NCI-H2107 treated with DMSO at 0.1 percent for 48 hours (cell line): ENCODE results near the gene FRRS1.
"Not testable (repeated sequence)": the region's sequence is repeated elsewhere in the genome, so short reads cannot be mapped to it uniquely, and the experiment has no call there.

Experiments used
- DNase-seq: peaks from one replicate; lab custom pipeline; 2025; ENCODE audit not compliant: unreplicated experiment; lab: John Stamatoyannopoulos, UW

FRRS1 gene, protein sequence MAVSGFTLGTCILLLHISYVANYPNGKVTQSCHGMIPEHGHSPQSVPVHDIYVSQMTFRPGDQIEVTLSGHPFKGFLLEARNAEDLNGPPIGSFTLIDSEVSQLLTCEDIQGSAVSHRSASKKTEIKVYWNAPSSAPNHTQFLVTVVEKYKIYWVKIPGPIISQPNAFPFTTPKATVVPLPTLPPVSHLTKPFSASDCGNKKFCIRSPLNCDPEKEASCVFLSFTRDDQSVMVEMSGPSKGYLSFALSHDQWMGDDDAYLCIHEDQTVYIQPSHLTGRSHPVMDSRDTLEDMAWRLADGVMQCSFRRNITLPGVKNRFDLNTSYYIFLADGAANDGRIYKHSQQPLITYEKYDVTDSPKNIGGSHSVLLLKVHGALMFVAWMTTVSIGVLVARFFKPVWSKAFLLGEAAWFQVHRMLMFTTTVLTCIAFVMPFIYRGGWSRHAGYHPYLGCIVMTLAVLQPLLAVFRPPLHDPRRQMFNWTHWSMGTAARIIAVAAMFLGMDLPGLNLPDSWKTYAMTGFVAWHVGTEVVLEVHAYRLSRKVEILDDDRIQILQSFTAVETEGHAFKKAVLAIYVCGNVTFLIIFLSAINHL

DNA sequence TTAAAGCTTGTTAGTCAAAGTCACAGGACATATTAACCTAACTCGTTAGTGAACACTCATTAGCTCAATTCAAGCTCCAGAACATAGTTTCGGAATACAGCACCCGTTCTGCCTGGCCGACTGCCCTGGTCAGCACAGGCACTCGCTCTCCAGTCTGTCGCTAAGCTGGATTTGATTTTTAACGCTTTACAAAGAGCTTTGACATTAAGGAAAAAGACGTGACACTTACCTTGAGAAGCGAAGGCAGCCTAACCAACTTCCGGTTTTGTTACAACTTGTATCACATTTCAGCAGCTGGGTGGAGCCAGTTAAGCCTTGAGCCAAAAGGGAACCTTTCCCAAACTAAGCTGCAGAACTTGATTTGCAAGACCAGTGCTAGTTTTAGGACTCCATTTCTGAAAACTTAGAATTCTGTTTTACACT, at the start of gene FRRS1:
FRRS1 (minus strand) TSS at position 258 of the 423 bp plus-strand sequence. CDS start 17,867 bp downstream, outside the sequence.
- DNase-seq: peak; percentile 91

DNA sequence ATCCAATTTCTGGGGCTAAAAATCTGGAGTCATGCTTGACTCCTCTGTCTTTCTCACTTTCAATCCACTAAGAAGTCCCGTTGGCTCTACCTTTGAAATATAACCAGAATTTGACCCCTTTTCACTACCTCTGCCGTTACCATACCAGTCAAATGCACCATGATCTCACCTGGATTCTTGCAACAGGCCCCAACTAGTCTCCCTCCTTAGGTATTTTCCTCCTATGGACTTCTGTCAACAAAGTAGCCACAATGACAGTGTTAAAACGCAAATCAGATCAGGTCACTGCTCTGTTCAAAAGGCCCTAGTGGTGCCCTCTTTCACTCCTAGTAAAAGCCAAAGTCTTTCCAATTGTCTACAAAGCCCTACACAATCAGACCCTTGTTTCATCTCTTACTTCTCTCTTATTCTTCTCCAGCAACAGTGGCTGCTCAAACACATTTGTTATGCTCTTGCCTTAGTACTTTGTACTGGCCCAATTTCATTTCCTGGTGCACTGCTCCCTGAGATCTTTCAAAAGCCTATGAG, 48.0 kb upstream of the FRRS1 start:
- no peak for DNase-seq

DNA sequence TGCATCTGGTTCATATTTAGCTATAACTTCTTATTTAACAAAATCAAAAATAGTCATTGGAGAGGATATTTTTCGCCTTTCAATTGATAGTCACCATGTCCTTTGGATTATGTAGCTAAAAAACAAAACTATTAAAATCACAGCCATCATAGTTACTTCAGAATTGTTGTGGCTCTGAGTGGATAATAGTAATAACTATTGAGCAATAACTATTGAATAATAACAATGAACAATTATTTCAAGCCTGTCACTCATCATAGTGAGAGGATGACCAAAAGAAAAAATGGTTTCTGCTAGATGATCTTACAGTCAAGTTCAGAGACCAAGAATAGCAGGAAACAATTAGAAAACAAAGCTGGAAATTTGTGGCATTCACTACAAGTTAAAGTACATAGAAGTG, 45.3 kb upstream of the FRRS1 start:
- DNase-seq: no peak

DNA sequence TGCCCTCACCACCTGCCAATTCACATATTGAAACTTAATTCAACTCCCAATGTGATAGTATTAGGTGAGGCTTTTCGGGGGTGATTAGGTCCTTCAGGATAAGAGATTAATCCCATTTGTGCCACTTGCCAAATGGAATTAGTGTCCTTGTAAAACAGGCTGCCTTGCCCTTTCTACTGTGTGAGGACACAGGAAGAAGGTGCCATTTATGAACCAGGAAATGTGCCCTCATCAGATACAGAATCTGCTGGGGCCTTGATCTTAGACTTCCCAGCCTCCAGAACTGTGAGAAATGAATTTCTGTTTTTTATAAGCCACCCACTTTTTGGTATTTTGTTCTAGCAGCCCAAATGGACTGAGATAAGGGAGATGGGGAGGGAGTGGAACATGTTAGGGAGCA, 44.6 kb upstream of the FRRS1 start:
- no peak for DNase-seq

DNA sequence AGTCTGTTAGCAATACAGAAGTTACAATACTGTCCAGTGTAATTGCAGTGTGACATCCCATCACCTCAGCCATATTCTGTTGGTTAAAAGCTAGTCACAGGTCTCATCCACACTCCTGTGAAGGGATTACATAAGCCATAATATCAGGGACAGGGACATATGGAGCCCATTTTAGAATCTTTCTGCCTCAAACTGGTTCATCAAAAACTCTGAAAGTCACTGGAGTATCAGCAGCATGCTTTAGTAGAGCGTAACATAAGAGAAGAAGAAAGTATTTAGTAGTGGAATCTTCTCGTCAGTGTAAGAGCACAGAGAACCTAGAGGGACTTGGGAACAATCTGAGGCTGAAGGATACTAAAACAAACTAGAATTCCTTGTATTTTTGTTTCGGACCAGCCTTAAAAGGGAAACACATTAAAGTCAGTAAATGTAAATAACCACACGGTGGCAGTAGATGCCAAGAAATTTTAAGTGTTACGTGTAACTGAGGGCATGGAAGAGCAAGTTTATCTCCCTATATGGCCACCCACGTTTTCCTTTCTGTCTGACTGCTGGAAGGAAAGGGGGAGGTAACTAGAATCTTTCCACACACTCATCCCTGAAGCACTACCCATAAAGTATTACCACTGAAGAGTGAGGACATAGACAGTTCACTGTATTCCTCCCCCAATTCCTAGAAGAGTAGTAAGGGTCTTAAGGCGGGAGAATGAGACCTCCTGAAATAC, 42.1 kb upstream of the FRRS1 start:
- DNase-seq: peak; percentile 84

DNA sequence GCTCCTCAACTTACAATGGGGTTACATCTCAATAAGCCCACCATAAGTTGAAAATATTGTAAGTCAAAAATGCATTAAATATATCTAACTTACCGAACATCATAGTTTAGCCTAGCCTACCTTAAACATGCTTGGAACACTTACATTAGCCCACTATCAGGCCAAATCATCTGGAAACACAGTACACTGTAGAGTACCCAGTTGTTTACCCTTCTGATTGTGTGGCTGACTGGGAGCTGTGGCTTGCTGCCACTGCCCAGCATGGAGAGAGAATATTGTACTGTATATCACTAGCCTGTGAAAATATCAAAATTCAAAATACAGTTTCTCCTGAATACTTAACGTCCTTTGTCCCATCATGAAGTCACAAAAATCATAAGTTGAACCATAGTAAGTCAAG, 40.4 kb upstream of the FRRS1 start:
- no peak for DNase-seq

DNA sequence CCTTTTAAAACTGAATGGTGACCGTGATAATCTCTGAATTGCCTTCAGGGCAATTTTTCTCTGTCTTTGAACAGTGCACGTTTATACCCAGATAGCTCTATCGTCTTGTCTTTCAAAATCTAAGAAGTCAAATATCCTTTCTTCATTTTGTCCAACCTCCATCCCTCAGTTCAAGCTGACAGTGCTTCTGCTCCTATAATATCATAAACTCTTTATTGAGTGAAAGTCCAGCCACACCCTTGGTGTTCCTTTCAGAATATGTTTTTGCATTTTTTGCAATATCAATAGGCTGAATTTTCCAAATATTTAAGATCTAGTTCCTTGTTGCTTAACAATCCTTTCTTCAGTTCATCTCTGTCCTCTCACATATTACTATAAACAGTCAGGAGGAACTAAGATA, 35.1 kb upstream of the FRRS1 start:
- no peak for DNase-seq

DNA sequence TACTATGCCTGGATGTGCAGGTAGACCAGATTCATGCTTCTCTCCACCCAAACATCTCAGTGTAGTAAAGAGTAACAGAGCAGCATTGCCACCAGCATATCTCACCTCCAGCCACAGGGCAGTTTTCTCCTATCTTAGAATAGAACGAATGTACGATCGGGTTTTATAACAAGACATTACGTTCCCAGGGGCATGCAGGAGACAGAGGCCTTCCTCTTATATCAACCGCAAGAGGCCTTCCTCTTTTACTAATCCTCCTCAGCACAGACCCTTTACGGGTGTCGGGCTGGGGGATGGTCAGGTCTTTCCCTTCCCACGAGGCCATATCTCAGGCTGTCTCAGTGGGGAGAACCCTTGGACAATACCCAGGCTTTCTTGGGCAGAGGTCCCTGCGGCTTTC, 27.4 kb upstream of the FRRS1 start:
- not testable (repeated sequence) for DNase-seq

DNA sequence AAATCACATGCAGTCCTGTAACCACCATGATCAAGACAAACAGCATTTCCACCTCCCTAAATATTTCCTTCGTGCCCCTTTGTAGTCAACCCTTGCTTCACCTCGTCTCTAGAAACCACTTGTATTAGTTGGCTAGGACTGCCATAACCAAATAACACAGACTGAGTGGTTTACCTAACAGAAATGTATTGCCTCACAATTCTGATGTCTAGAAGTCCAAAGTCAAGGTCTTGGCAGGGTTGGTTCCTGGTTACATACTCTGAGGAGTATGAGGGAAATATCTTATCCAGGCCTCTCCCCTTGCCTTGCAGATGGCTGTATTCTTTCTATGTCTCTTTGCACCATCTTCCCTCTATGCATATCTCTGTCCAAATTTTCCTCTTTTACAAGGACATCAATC, 23.3 kb upstream of the FRRS1 start:
- no peak for DNase-seq

DNA sequence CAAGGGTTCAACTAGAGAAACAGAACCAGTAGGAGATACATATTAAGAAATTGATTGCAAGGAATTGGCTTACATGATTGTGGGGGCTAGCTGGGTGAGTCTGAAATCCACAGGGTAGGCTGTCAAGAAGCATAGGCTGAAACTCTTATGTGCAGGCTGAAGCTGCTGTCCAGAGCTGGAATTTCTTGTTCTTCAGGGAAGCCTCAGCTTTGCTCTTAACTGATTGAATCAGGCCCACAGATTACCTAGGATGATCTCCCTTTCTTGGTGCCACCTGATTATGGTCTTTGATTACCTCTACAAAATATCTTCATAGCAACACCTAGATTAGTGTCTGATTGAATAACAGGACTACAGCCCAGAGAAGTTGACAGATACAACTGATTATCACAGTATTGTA, 22.5 kb upstream of the FRRS1 start:
- DNase-seq: no peak

DNA sequence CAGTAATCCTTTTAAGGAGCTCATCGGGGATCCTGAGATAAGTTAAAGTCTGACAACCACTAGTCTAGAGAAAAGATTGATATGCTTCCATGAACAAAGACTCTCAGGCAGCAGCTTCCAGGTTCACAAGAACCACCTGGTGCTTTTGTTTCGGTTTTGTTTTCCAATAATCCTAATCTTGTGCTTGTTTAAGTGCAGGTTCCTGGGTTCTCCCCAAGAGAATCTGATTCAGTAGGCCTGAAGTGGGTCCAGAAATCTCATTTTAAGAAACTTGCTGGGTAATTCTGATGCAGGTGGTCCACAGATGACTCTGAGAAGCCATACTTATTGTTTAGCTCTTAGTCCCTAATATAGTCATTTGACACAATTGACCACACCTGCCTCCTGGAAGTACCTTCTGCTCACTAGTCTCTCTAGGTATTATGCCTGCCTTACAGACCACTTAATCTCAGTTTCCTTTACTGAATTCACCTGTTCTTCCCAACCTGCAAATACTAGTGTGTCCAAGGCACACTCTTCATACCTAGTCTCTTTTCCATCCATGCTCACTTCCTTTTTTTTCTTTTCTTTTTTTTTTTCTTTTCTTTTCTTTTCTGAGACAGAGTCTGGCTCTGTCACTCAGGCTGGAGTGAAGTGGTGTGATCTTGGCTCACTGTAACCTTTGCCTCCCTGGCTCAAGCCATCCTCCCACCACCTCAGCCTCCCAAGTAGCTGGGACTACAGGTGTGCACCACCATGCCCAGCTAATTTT, 20.5 kb upstream of the FRRS1 start:
- DNase-seq: no peak

DNA sequence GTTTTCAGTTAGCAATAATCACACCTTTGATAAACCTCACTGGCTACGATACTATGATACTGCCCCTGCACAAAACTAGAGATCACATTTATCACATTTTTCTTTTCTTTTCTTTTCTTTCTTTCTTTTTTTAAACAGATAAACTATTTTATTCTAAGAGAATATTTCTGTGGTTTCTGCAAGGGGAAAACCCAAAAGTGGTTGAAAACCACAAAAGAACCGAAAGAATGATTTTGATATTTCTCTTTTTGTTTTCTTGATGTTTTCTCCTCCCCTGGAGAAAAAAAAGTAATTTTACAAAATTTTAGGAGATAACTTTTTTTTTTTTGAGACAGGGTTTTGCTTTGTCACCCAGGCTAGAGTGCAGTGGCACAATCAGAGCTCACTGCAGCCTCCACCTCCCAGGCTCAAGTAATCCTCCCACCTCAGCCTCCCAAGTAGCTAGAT, 18.4 kb upstream of the FRRS1 start:
- DNase-seq: no peak

DNA sequence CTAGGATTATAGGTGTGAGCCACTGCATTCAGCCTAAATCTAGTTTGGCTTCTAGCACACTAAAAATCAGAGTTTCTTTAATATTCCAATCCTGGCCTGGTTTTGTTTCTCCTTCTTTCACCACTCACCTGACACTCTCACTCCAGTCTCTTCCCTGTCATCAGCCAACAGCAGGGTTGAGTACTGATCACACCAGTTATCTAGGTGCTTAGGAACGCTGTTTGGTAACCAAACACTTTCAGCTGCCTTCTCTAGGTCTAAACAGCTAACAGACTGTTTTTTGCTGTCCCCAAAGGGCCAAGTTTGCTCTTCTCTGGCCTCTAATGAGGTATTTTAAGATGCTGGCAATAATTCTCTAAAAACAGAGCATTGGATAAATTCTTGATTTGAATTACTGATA, 17.7 kb upstream of the FRRS1 start:
- peak; percentile 12 for DNase-seq

DNA sequence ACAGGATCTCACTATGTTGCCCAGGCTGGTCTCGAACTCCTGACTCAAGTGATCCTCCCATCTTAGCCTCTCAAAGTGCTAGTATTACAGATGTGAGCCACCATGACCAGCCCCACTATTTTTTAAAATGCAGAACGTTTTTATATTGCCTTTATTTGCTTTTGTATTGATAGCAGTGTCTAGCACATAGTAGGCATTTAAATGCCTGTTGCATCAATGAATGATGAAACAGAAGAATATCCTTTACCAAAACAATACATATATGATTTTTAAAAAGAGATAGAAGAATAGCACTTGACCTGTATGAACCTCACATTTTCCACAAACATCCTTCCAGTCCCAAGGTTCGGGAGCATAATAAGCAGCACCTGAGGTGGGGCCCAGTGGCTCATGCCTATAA, 16.5 kb upstream of the FRRS1 start:
- no peak for DNase-seq

DNA sequence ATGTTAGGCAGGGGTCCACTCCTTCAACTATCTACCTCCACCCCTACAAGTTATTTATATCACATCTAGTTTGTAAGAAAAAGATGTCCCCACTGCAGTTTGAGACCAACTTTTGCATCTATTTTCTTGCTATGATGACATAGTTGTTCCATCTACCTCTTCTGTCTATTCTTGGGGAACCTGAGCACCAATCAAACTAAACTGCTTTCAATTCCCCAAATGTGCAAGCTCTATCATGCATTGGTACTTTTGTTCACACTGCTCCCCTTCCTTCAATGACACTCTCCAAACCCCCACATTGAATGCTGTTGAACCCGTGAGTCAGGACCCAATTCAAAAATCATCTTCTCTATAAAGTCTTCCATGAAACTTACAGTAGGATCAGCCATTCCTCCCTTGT, 16.0 kb upstream of the FRRS1 start:
- no peak for DNase-seq

DNA sequence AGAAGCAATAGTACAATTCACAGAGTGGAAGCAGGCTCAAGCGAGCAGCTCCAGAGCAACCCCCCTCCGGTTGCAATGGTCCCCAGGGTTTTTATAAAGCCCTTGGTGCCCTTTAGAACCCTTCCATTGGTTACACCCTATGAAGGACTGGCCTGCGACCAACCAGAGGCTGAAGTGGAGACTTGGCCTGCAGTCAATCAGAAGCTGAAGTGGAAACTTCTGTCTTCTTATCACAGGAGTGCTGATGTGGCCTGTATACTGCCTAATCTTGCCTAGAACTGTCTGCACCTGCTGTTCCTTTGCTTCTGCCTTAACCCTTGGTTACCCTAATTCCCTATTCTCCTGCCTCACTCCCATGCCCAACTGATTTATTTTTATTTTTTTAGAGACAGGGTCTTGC, 15.4 kb upstream of the FRRS1 start:
- DNase-seq: no peak

DNA sequence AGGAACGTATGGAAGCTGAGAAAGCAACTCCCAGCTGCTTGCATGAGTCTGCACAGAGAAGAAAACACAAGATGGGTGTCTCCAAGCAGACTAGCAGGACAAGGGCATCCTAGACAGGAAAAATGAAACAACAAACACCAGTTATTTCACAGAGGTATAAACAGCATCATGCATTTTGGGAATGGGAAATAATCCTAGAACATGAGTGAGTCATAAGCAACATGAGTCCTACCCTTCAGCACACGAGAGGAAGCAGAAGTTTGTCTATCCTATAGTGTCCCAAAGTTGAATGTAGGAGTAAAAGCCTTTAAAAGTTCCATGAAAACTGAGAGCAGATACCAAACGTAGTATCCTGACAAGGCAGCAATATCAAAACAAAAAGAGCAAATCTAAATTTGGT, 11.3 kb upstream of the FRRS1 start:
- DNase-seq: no peak

DNA sequence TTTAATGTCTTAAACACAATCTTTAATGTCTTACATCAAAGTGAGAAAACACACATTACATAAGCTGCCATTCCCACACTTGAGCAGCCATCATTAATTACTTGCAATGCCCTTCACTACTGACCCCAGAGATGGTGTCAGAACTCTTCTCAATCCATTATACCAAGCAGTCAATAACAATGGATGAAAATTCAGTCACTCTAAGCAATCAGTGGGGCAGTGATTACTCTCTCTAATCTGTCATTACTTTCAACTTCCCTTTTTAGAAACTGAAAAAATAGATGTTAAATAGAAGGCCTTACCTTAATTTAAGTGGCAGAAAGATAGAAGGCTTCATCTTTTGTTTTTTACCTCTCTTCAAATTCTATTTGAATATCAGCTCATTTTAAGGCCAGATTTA, 9.7 kb upstream of the FRRS1 start:
- no peak for DNase-seq

DNA sequence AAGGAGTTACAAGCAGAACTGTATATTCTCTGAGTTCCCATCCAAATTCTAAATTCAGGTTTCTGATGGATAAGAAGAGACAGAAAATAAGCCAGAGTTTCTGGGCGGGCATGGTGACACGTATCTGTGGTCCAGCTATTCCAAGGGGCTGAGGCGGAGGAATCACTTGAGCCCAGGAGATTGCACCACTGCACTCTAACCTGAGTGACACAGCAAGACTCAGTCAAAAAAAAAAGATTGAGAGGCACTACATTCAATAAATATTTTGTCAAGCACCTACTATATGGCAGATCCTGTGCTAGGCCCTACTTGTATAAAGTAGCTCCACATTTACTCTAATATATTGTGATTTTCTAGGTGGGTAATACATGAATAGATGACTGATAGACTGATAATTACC, 6.4 kb upstream of the FRRS1 start:
- DNase-seq: no peak

DNA sequence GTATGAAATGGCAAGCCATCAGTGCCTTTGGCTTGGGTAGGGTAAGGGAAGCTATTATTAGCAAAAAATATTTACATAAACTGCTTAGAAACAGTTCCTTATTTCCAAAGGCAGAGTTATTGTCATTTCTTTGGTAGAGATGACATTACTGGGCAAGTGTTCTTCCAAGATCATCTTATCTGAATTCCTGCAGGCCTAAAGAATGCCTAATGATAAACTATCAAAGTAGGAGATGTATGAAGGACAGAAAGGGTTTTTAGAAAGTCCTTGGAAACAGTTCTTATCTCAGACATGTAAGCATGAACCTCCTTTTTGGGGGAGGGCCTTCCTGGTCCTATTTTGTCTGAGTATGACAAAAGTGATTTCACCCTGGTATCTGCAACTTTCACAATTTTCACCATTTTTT, 5.1 kb upstream of the FRRS1 start:
- no peak for DNase-seq
